ENCODE measurements around the gene FBXL17.

FBXL17 gene

GRCh38 chr5:108144332-108144731 lies 237.6 kb downstream of the FBXL17 start:
- TF ChIP-seq, protein P1, sequence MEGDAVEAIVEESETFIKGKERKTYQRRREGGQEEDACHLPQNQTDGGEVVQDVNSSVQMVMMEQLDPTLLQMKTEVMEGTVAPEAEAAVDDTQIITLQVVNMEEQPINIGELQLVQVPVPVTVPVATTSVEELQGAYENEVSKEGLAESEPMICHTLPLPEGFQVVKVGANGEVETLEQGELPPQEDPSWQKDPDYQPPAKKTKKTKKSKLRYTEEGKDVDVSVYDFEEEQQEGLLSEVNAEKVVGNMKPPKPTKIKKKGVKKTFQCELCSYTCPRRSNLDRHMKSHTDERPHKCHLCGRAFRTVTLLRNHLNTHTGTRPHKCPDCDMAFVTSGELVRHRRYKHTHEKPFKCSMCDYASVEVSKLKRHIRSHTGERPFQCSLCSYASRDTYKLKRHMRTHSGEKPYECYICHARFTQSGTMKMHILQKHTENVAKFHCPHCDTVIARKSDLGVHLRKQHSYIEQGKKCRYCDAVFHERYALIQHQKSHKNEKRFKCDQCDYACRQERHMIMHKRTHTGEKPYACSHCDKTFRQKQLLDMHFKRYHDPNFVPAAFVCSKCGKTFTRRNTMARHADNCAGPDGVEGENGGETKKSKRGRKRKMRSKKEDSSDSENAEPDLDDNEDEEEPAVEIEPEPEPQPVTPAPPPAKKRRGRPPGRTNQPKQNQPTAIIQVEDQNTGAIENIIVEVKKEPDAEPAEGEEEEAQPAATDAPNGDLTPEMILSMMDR (IDR thresholded peaks at IDR 0.05; ENCODE audit: low read depth, low read length): no peak
- no peaks in the 10 kb centered on the region for H3K9me3 ChIP-seq
- H3K4me3 ChIP-seq (ENCODE audit: low read depth, low read length): no peak overlapping the region
- no peaks in the 10 kb centered on the region; the same call in none of the 2 replicates for H3K4me1 ChIP-seq
- DNase-seq: no peak
- H3K36me3 ChIP-seq: no peaks in the 10 kb centered on the region
- no peaks in the 10 kb centered on the region for H3K27me3 ChIP-seq

GRCh38 chr5:108143581-108143980 lies 238.3 kb downstream of the FBXL17 start:
- TF ChIP-seq, protein P1 (IDR thresholded peaks at IDR 0.05; ENCODE audit: low read depth, low read length): no peak
- no peak for DNase-seq
- Histone ChIP-seq H3K36me3 (no peaks in the 10 kb centered on the region), H3K9me3 (no peaks in the 10 kb centered on the region), H3K27me3 (no peaks in the 10 kb centered on the region), H3K4me1 (no peaks in the 10 kb centered on the region; the same call in none of the 2 replicates), H3K4me3 (ENCODE audit: low read depth, low read length) (no peak overlapping the region)

DNA sequence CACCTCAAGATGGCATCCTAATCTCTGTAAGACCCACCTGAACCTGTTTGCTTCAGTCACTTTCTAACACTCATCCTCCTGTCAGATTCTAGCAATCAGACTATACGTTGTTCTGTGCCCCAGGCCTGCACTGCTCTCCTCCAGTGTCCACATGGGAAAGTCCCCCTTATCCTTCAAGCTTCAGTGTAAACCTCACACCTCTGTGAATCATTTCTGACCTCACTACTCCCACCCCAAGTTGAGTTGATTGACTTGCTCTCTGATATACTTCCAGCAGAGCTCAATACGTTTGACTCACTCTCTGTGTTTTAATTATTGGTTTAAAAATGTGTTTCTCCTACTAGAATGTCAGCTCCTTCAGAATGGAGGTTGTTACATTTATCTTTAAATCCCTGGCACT lies 240.2 kb downstream of the FBXL17 start:
- Histone ChIP-seq H3K4me1 (no peaks in the 10 kb centered on the region; the same call in none of the 2 replicates), H3K4me3 (ENCODE audit: low read depth, low read length) (no peak overlapping the region), H3K27me3 (no peaks in the 10 kb centered on the region), H3K36me3 (no peaks in the 10 kb centered on the region), H3K9me3 (no peaks in the 10 kb centered on the region)
- TF ChIP-seq, protein P1 (IDR thresholded peaks at IDR 0.05; ENCODE audit: low read depth, low read length): no peak
- no peak for DNase-seq

DNA sequence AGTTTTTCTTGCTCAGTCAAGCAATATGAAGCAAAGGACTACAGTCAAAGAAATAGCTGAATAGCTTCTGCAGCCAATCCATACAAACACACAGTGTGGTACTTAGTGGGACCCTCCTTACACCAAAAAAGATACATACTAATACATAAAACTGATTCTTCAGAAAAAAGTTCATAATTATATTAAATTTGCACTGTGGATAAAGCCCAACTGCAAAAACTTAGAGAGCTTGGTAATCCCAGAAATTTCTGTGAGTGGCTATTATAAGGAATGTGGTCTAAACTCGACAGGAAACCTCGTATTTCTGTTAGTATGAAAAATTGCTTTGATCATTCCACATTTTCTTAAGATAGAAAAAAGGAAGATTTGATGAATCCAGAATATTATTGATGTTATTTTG lies 245.4 kb downstream of the FBXL17 start:
- Histone ChIP-seq H3K4me3 (ENCODE audit: low read depth, low read length) (no peak overlapping the region), H3K9me3 (no peaks in the 10 kb centered on the region), H3K27me3 (no peaks in the 10 kb centered on the region), H3K4me1 (no peaks in the 10 kb centered on the region), H3K36me3 (no peaks in the 10 kb centered on the region)
- TF ChIP-seq, protein P1 (IDR thresholded peaks at IDR 0.05; ENCODE audit: low read depth, low read length): no peak
- no peak for DNase-seq

- Histone ChIP-seq H3K9me3 (no peaks in the 10 kb centered on the region), H3K36me3 (no peaks in the 10 kb centered on the region), H3K4me3 (ENCODE audit: low read depth, low read length) (no peak overlapping the region), H3K4me1 (no peaks in the 10 kb centered on the region), H3K27me3 (no peaks in the 10 kb centered on the region)
- TF ChIP-seq, protein P1 (IDR thresholded peaks at IDR 0.05; ENCODE audit: low read depth, low read length): no peak
- DNase-seq: no peak
These were observed 252.8 kb downstream of the FBXL17 start for GRCh38 chr5:108129129-108129528.

GRCh38 chr5:108125771-108126511 lies 256.0 kb downstream of the FBXL17 start:
- Histone ChIP-seq H3K36me3 (no peaks in the 10 kb centered on the region), H3K4me1 (no peaks in the 10 kb centered on the region), H3K4me3 (ENCODE audit: low read depth, low read length) (no peak overlapping the region), H3K27me3 (no peaks in the 10 kb centered on the region), H3K9me3 (no peaks in the 10 kb centered on the region)
- no peak for DNase-seq
- TF ChIP-seq, protein P1 (IDR thresholded peaks at IDR 0.05; ENCODE audit: low read depth, low read length): no peak
